WTC11 (cell line): ENCODE data around the gene GRM5. TPM values are rescaled to one million over a fixed set of nuclear protein-coding genes. Genes with fewer than 3 reads are reported as not detected.

Source experiments
- ATAC-seq: fragments of 200-7000 bp; cut with Tn5 transposase; 2 replicates; pipeline ENCODE4 v1.10.0; 2021; ENCODE audit warnings: mild to moderate bottlenecking, moderate library complexity
- CTCF ChIA-PET: fragments of 300-600 bp; sonication (Branson Sonifier 250); formaldehyde crosslinking; loops from one replicate; lab custom pipeline; 2021; ENCODE audit warnings: antibody characterized with exemption; lab: Charles Lee
- POLR2A ChIA-PET: fragments of 350-600 bp; sonication (Branson Sonifier 250); formaldehyde crosslinking; loops from one replicate; lab custom pipeline; 2021; ENCODE audit warnings: antibody characterized with exemption; lab: Charles Lee
- DNase-seq: peaks from one replicate; pipeline ENCODE4 v3.0.0; 2021; ENCODE audit warnings: low spot score
- H3K27ac Mint-ChIP-seq: 2 replicates; pipeline ENCODE4 v1.8.0; 2021; ENCODE audit warnings: mixed read lengths
- H3K27me3 Mint-ChIP-seq: 2 replicates; pipeline ENCODE4 v1.8.0; 2021; ENCODE audit warnings: low read depth, mild to moderate bottlenecking, moderate library complexity, mixed read lengths
- H3K36me3 Mint-ChIP-seq: 2 replicates; pipeline ENCODE4 v1.8.0; 2021; ENCODE audit warnings: mixed read lengths
- H3K4me1 Mint-ChIP-seq: 2 replicates; pipeline ENCODE4 v1.8.0; 2022; ENCODE audit warnings: mixed read lengths
- H3K4me3 Mint-ChIP-seq: 2 replicates; pipeline ENCODE4 v1.8.0; 2021; ENCODE audit warnings: mild to moderate bottlenecking, moderate library complexity, mixed read lengths
- H3K9me3 Mint-ChIP-seq: 2 replicates; pipeline ENCODE4 v1.8.0; 2021; ENCODE audit warnings: mixed read lengths
- E2F4 ChIP-seq: sonication (generic); formaldehyde crosslinking; IDR thresholded peaks from 2 replicates; pipeline ENCODE4 v1.8.1; 2022; ENCODE audit warnings: low read depth, mild to moderate bottlenecking, moderate library complexity, missing genetic modification reagents, borderline replicate concordance
- ELF4 ChIP-seq: sonication (generic); formaldehyde crosslinking; IDR thresholded peaks from 2 replicates; pipeline ENCODE4 v1.8.1; 2022; ENCODE audit warnings: low read depth, mild to moderate bottlenecking, moderate library complexity, missing genetic modification reagents
- ESRRA ChIP-seq: sonication (generic); formaldehyde crosslinking; IDR thresholded peaks from 2 replicates; pipeline ENCODE4 v1.8.1; 2022; ENCODE audit warnings: mild to moderate bottlenecking, missing genetic modification reagents, borderline replicate concordance
- ETV6 ChIP-seq: sonication (generic); formaldehyde crosslinking; IDR thresholded peaks from 2 replicates; pipeline ENCODE4 v1.8.1; 2022; ENCODE audit warnings: mild to moderate bottlenecking, missing genetic modification reagents
- FOXP1 ChIP-seq: sonication (generic); formaldehyde crosslinking; IDR thresholded peaks from 2 replicates; pipeline ENCODE4 v1.8.0; 2022; ENCODE audit warnings: missing genetic modification reagents, mild to moderate bottlenecking, moderate library complexity, borderline replicate concordance
- GABPB1 ChIP-seq: sonication (generic); formaldehyde crosslinking; IDR thresholded peaks from 2 replicates; pipeline ENCODE4 v1.8.1; 2023; ENCODE audit warnings: mild to moderate bottlenecking, missing genetic modification reagents
- GRHL2 ChIP-seq: fragments of 250-450 bp; sonication (Bioruptor Pico); IDR thresholded peaks from 2 replicates; pipeline ENCODE4 v1.8.0; 2022; ENCODE audit warnings: mild to moderate bottlenecking, moderate library complexity; ENCODE audit not compliant: insufficient replicate concordance, severe bottlenecking
- IRF2 ChIP-seq: sonication (generic); formaldehyde crosslinking; IDR thresholded peaks from 2 replicates; pipeline ENCODE4 v1.8.0; 2022; ENCODE audit warnings: low read depth, missing genetic modification reagents, borderline replicate concordance
- MXD4 ChIP-seq: fragments of 250-450 bp; sonication (Bioruptor Pico); IDR thresholded peaks from 2 replicates; pipeline ENCODE4 v1.8.0; 2021; ENCODE audit warnings: mild to moderate bottlenecking, moderate library complexity, borderline replicate concordance
- NR2C2 ChIP-seq: sonication (generic); formaldehyde crosslinking; IDR thresholded peaks from 2 replicates; pipeline ENCODE4 v1.8.0; 2022; ENCODE audit warnings: mild to moderate bottlenecking, missing genetic modification reagents
- NR3C1 ChIP-seq: sonication (generic); formaldehyde crosslinking; conservative IDR thresholded peaks from 2 replicates; pipeline ENCODE4 v1.8.1; 2023; ENCODE audit warnings: low read depth, mild to moderate bottlenecking, missing genetic modification reagents
- PRRX2 ChIP-seq: fragments of 250-450 bp; sonication (Bioruptor Pico); IDR thresholded peaks from 2 replicates; pipeline ENCODE4 v1.8.0; 2021; ENCODE audit warnings: mild to moderate bottlenecking
- SP1 ChIP-seq: sonication (generic); formaldehyde crosslinking; conservative IDR thresholded peaks from 2 replicates; pipeline ENCODE4 v1.8.1; 2022; ENCODE audit warnings: missing genetic modification reagents
- ZNF121 ChIP-seq: sonication (generic); formaldehyde crosslinking; IDR thresholded peaks from 2 replicates; pipeline ENCODE4 v1.8.0; 2023; ENCODE audit warnings: missing genetic modification reagents
- ZNF138 ChIP-seq: sonication (generic); formaldehyde crosslinking; conservative IDR thresholded peaks from 2 replicates; pipeline ENCODE4 v1.8.1; 2022; ENCODE audit warnings: mild to moderate bottlenecking, moderate library complexity, missing genetic modification reagents
- ZNF317 ChIP-seq: sonication (generic); formaldehyde crosslinking; IDR thresholded peaks from 2 replicates; pipeline ENCODE4 v1.8.1; 2023; ENCODE audit warnings: low read depth, mild to moderate bottlenecking, moderate library complexity, missing genetic modification reagents, borderline replicate concordance
- ZNF425 ChIP-seq: fragments of 250-450 bp; sonication (Bioruptor Pico); conservative IDR thresholded peaks from 2 replicates; pipeline ENCODE4 v1.9.0; 2021; ENCODE audit warnings: mild to moderate bottlenecking
- ZNF671 ChIP-seq: fragments of 250-450 bp; sonication (Bioruptor Pico); IDR thresholded peaks from 2 replicates; pipeline ENCODE4 v1.8.0; 2021; ENCODE audit warnings: mild to moderate bottlenecking
- ZSCAN18 ChIP-seq: fragments of 250-450 bp; sonication (Bioruptor Pico); IDR thresholded peaks from 2 replicates; pipeline ENCODE4 v2.1.2; 2022; ENCODE audit warnings: mild to moderate bottlenecking, moderate library complexity
- total RNA-seq: library from RNA; stranded (reverse); gene quantifications from 3 replicates; pipeline ENCODE4 v1.2.3, GENCODE V29; 2021
- TF ChIP-seq, protein P1 (sequence below): sonication (generic); formaldehyde crosslinking; IDR thresholded peaks from 2 replicates; pipeline ENCODE4 v1.8.1; 2023; ENCODE audit warnings: mild to moderate bottlenecking, missing genetic modification reagents, borderline replicate concordance
- TF ChIP-seq, protein P2 (sequence below): sonication (generic); formaldehyde crosslinking; IDR thresholded peaks from 2 replicates; pipeline ENCODE4 v1.8.1; 2022; ENCODE audit warnings: mild to moderate bottlenecking, missing genetic modification reagents, moderate library complexity, borderline replicate concordance
- TF ChIP-seq, protein P3 (sequence below): sonication (generic); formaldehyde crosslinking; IDR thresholded peaks from 2 replicates; pipeline ENCODE4 v1.8.0; 2023; ENCODE audit warnings: missing genetic modification reagents, mild to moderate bottlenecking, borderline replicate concordance

Gene GRM5
- total RNA-seq, 1 experiment from 2014 or later = 0.13 TPM

DNA sequence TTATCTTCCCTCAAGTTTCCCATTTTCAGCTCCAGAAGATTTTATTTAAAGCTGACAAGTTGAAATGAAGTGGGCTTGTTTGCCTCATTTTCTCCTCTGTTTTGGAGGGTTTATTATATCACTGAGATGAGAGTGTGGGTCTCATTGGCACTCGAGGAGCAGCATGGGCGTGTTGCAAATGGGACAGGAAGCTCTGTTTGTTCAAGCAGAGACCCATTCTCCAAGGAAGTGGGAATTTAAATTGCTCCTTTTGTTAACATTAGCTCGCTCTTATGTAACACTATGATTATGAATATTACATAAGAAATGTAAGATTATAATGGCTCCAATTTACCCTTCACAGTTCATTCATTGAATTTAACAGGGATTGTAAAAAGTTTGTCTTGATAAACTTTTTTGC lies 410.6 kb downstream of the GRM5 start:
- H3K4me1 Mint-ChIP-seq = peaks cover 4% of the 10 kb centered on the region
- H3K36me3 Mint-ChIP-seq = peaks cover 5% of the 10 kb centered on the region; the same call in 1 of the 2 replicates
- no peaks in the 10 kb centered on the region for H3K27me3 Mint-ChIP-seq
- TF ChIP-seq, protein P1, sequence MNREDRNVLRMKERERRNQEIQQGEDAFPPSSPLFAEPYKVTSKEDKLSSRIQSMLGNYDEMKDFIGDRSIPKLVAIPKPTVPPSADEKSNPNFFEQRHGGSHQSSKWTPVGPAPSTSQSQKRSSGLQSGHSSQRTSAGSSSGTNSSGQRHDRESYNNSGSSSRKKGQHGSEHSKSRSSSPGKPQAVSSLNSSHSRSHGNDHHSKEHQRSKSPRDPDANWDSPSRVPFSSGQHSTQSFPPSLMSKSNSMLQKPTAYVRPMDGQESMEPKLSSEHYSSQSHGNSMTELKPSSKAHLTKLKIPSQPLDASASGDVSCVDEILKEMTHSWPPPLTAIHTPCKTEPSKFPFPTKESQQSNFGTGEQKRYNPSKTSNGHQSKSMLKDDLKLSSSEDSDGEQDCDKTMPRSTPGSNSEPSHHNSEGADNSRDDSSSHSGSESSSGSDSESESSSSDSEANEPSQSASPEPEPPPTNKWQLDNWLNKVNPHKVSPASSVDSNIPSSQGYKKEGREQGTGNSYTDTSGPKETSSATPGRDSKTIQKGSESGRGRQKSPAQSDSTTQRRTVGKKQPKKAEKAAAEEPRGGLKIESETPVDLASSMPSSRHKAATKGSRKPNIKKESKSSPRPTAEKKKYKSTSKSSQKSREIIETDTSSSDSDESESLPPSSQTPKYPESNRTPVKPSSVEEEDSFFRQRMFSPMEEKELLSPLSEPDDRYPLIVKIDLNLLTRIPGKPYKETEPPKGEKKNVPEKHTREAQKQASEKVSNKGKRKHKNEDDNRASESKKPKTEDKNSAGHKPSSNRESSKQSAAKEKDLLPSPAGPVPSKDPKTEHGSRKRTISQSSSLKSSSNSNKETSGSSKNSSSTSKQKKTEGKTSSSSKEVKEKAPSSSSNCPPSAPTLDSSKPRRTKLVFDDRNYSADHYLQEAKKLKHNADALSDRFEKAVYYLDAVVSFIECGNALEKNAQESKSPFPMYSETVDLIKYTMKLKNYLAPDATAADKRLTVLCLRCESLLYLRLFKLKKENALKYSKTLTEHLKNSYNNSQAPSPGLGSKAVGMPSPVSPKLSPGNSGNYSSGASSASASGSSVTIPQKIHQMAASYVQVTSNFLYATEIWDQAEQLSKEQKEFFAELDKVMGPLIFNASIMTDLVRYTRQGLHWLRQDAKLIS = no peak
- TF ChIP-seq ZNF671 (CRISPR knock-in tag) (no peak), ESRRA (CRISPR knock-in tag) (no peak), E2F4 (CRISPR knock-in tag) (no peak), ZNF425 (CRISPR knock-in tag) (no peak), NR3C1 (CRISPR knock-in tag) (no peak), ETV6 (no peak), NR2C2 (CRISPR knock-in tag) (no peak), SP1 (CRISPR knock-in tag) (no peak), GRHL2 (CRISPR knock-in tag) (no peak), PRRX2 (no peak), ZSCAN18 (CRISPR knock-in tag) (no peak), ZNF317 (no peak), GABPB1 (CRISPR knock-in tag) (no peak), ELF4 (no peak), IRF2 (CRISPR knock-in tag) (no peak), FOXP1 (CRISPR knock-in tag) (no peak), ZNF121 (no peak)
- ATAC-seq = peak; percentile 55
- DNase-seq = no peak
- no peak overlapping the region for H3K4me3 Mint-ChIP-seq
- CTCF ChIA-PET = no interaction called here
- peaks cover 9% of the 10 kb centered on the region for H3K9me3 Mint-ChIP-seq
- no peak overlapping the region for H3K27ac Mint-ChIP-seq
- POLR2A ChIA-PET = interaction anchor here (0.6 kb wide), 1 partner anchor 11 kb away, joined by 4 read pairs; no protein-coding TSS in a partner anchor

- H3K27ac Mint-ChIP-seq = no peak overlapping the region
- H3K4me3 Mint-ChIP-seq = no peak overlapping the region
- H3K36me3 Mint-ChIP-seq = peaks cover 5% of the 10 kb centered on the region; the same call in 1 of the 2 replicates
- peaks cover 16% of the 10 kb centered on the region for H3K9me3 Mint-ChIP-seq
- DNase-seq (no peak), ATAC-seq (no peak)
- no peaks in the 10 kb centered on the region for H3K27me3 Mint-ChIP-seq
- peaks cover 4% of the 10 kb centered on the region for H3K4me1 Mint-ChIP-seq
- ChIA-PET CTCF (no interaction called here), POLR2A (no interaction called here)
- TF ChIP-seq MXD4 (CRISPR knock-in tag) = no peak
- no peak for TF ChIP-seq ZNF138 (CRISPR knock-in tag)
- TF ChIP-seq, protein P2, sequence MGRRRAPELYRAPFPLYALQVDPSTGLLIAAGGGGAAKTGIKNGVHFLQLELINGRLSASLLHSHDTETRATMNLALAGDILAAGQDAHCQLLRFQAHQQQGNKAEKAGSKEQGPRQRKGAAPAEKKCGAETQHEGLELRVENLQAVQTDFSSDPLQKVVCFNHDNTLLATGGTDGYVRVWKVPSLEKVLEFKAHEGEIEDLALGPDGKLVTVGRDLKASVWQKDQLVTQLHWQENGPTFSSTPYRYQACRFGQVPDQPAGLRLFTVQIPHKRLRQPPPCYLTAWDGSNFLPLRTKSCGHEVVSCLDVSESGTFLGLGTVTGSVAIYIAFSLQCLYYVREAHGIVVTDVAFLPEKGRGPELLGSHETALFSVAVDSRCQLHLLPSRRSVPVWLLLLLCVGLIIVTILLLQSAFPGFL (CRISPR knock-in tag) = no peak
- TF ChIP-seq ELF4 = no peak
- TF ChIP-seq, protein P3, sequence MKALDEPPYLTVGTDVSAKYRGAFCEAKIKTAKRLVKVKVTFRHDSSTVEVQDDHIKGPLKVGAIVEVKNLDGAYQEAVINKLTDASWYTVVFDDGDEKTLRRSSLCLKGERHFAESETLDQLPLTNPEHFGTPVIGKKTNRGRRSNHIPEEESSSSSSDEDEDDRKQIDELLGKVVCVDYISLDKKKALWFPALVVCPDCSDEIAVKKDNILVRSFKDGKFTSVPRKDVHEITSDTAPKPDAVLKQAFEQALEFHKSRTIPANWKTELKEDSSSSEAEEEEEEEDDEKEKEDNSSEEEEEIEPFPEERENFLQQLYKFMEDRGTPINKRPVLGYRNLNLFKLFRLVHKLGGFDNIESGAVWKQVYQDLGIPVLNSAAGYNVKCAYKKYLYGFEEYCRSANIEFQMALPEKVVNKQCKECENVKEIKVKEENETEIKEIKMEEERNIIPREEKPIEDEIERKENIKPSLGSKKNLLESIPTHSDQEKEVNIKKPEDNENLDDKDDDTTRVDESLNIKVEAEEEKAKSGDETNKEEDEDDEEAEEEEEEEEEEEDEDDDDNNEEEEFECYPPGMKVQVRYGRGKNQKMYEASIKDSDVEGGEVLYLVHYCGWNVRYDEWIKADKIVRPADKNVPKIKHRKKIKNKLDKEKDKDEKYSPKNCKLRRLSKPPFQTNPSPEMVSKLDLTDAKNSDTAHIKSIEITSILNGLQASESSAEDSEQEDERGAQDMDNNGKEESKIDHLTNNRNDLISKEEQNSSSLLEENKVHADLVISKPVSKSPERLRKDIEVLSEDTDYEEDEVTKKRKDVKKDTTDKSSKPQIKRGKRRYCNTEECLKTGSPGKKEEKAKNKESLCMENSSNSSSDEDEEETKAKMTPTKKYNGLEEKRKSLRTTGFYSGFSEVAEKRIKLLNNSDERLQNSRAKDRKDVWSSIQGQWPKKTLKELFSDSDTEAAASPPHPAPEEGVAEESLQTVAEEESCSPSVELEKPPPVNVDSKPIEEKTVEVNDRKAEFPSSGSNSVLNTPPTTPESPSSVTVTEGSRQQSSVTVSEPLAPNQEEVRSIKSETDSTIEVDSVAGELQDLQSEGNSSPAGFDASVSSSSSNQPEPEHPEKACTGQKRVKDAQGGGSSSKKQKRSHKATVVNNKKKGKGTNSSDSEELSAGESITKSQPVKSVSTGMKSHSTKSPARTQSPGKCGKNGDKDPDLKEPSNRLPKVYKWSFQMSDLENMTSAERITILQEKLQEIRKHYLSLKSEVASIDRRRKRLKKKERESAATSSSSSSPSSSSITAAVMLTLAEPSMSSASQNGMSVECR (CRISPR knock-in tag) = no peak
Observed at GRCh38 chr11:88651556-88651955, 414.2 kb downstream of the GRM5 start.
